Sigmoid colon (tissue), 7 donors: Measurements from ENCODE around the gene GRM5. TPM values are rescaled to one million over a fixed set of nuclear protein-coding genes. Genes with fewer than 3 reads are reported as not detected.
"Not testable (repeated sequence)": the region's sequence is repeated elsewhere in the genome, so short reads cannot be mapped to it uniquely, and the experiment has no call there.

Experiments used
- DNase-seq: peaks from one replicate; pipeline ENCODE4 v3.0.0-alpha.2; 2019
- H3K27ac ChIP-seq, 4 donors: fragments of 200-600 bp; sonication (generic); one replicate each; pipeline ENCODE4 v1.5.1; 2016 to 2019; ENCODE audit warnings: mild to moderate bottlenecking in 1 of 4
- H3K27me3 ChIP-seq, 3 donors: fragments of 200-600 bp; sonication (generic); one replicate each; pipeline ENCODE4 v1.5.1; 2019; ENCODE audit warnings: mild to moderate bottlenecking in 1 of 3
- H3K36me3 ChIP-seq, 4 donors: fragments of 200-600 bp; sonication (generic); one replicate each; pipeline ENCODE4 v1.5.1; 2016 to 2019
- H3K4me1 ChIP-seq, 4 donors: fragments of 200-600 bp; sonication (generic); one replicate each; pipeline ENCODE4 v1.5.1; 2017 to 2019
- H3K4me3 ChIP-seq, 4 donors: fragments of 200-600 bp; sonication (generic); one replicate each; pipeline ENCODE4 v1.5.1; 2017 to 2019; ENCODE audit warnings: mild to moderate bottlenecking in 2 of 4, moderate library complexity in 1 of 4
- H3K9me3 ChIP-seq, 4 donors: fragments of 200-600 bp in 3 of 4; sonication (generic) in 3 of 4; one replicate each; pipeline versions ENCODE4 v1.5.1 to v1.6.1; 2013 to 2019
- EP300 ChIP-seq, 4 donors: sonication (generic); formaldehyde crosslinking; IDR thresholded peaks; one replicate each; pipeline ENCODE4 v1.6.1; 2017; ENCODE audit warnings: antibody characterized with exemption in 4 of 4
- POLR2A ChIP-seq, 2 donors: fragments of 450-650 bp; IDR thresholded peaks; one replicate each; pipeline ENCODE4 v1.6.1; 2016; ENCODE audit warnings: antibody characterized with exemption in 2 of 2, mild to moderate bottlenecking in 2 of 2, moderate library complexity in 2 of 2
- POLR2AphosphoS5 ChIP-seq, 4 donors: sonication (generic); formaldehyde crosslinking; IDR thresholded peaks; one replicate each; pipeline ENCODE4 v1.6.1; 2017; ENCODE audit warnings: antibody characterized with exemption in 4 of 4
- WGBS, 2 donors: extraction: QIAGEN DNeasy Blood & Tissue Kit; methylation state at CpG; one replicate each; pipeline ENCODE4 v1.1.7; 2013; 5-methylcytosine and 5-hydroxymethylcytosine counted together
- intact Hi-C: fragments of 100-400 bp; cut with DNase I; formaldehyde crosslinking; loops from one replicate; pipeline ENCODE4 v1.15.1; 2023
- polyA plus RNA-seq, 3 donors: library from polyadenylated mRNA; stranded (reverse); fragments of 200-250 nt; gene quantifications; one replicate each; pipeline ENCODE4 v1.2.3, GENCODE V29; 2013
- total RNA-seq, 4 donors: library from RNA; depleted of rRNA; stranded (reverse); fragments of >200 nt; gene quantifications; one replicate each; pipeline ENCODE4 v1.1.0, GENCODE V29; 2016
- TF ChIP-seq, protein P1 (sequence below), 4 experiments: fragments of 450-650 bp in 3 of 4; fragments of 200-600 bp in 1 of 4; IDR thresholded peaks; one replicate each; pipeline ENCODE4 v1.5.1; 2016 to 2019; ENCODE audit warnings: antibody characterized with exemption in 4 of 4, mild to moderate bottlenecking in 3 of 4, moderate library complexity in 2 of 4
- donor health status: healthy with polysubstance abuse.
- donor health status: Bipolar disorder and iron deficiency.
- donor health status: healthy.

Gene GRM5
- total and polyA plus RNA-seq, 7 donors: under 0.01 to 0.49 TPM; not detected in 5

DNA sequence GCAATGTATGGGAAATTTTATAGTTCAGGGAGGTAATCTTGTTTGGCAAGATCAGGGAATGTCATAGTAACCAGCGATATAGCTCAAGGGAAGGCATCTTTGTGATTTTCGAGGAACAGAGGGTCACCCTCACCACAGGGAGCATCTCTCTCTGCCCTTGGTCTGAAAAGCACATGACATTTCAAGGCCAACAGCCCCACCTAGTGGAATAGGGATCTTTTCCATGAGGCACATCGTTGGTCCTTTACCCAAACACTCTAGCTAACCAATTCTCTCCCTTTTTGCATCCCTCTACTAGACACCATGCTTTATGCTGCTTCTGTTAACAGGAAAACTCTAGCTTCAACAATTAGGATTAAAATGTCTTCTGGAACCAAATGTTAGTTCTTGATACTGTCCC, 179.0 kb downstream of the GRM5 start:
- H3K4me1 ChIP-seq: no peaks in the 10 kb centered on the region
- no peaks in the 10 kb centered on the region for H3K36me3 ChIP-seq
- no peak overlapping the region for H3K4me3 ChIP-seq
- intact Hi-C loops: no loop called here
- H3K27ac ChIP-seq: no peak overlapping the region
- no peaks in the 10 kb centered on the region for H3K27me3 ChIP-seq
- 59 to 65% methylated on average over 3 of the region's 3 CpGs for WGBS, 2 donors
- DNase-seq: no peak
- peaks cover 0 to 2% (median 0%) of the 10 kb centered on the region in 4 donors for H3K9me3 ChIP-seq
- TF ChIP-seq EP300 (IDR thresholded peaks at IDR 0.05): no peak
- no peak for TF ChIP-seq POLR2AphosphoS5 (IDR thresholded peaks at IDR 0.05)
- TF ChIP-seq, protein P1, sequence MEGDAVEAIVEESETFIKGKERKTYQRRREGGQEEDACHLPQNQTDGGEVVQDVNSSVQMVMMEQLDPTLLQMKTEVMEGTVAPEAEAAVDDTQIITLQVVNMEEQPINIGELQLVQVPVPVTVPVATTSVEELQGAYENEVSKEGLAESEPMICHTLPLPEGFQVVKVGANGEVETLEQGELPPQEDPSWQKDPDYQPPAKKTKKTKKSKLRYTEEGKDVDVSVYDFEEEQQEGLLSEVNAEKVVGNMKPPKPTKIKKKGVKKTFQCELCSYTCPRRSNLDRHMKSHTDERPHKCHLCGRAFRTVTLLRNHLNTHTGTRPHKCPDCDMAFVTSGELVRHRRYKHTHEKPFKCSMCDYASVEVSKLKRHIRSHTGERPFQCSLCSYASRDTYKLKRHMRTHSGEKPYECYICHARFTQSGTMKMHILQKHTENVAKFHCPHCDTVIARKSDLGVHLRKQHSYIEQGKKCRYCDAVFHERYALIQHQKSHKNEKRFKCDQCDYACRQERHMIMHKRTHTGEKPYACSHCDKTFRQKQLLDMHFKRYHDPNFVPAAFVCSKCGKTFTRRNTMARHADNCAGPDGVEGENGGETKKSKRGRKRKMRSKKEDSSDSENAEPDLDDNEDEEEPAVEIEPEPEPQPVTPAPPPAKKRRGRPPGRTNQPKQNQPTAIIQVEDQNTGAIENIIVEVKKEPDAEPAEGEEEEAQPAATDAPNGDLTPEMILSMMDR (IDR thresholded peaks at IDR 0.05): no peak
- TF ChIP-seq POLR2A (IDR thresholded peaks at IDR 0.05): no peak

DNA sequence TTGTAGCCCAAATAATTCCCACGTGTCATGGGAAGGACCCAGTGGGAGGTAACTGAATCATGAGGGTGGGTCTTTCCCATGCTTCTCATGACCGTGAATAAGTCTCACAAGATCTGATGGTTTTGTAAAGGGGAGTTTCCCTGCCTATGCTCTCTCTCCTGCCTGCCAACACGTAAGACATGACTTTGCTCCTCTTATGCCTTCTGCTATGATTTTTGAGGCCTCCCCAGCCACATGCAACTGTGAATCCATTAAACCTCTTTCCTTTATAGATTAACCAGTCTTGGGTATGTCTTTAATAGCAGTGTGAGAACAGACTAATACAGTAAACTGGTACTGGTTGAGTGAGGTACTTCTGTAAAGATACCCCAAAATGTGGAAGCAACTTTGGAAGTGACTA, 183.0 kb downstream of the GRM5 start:
- H3K27me3 ChIP-seq, H3K27ac ChIP-seq, H3K9me3 ChIP-seq, H3K4me1 ChIP-seq, H3K4me3 ChIP-seq, DNase-seq, H3K36me3 ChIP-seq, intact Hi-C loops: not testable (repeated sequence)
- WGBS, 2 donors: 87 to 89% methylated on average over 3 of the region's 3 CpGs

GRCh38 chr11:88861618-88862017, 204.2 kb downstream of the GRM5 start:
- intact Hi-C loops: no loop called here
- Histone ChIP-seq H3K36me3 (no peaks in the 10 kb centered on the region), H3K27me3 (no peaks in the 10 kb centered on the region), H3K9me3 (no peaks in the 10 kb centered on the region), H3K4me1 (no peaks in the 10 kb centered on the region), H3K4me3 (no peak overlapping the region), H3K27ac (no peak overlapping the region)
- DNase-seq: no peak
- TF ChIP-seq, protein P1 (IDR thresholded peaks at IDR 0.05): no peak
- TF ChIP-seq POLR2A (IDR thresholded peaks at IDR 0.05): no peak
- no peak for TF ChIP-seq EP300 (IDR thresholded peaks at IDR 0.05)
- no peak for TF ChIP-seq POLR2AphosphoS5 (IDR thresholded peaks at IDR 0.05)

DNA sequence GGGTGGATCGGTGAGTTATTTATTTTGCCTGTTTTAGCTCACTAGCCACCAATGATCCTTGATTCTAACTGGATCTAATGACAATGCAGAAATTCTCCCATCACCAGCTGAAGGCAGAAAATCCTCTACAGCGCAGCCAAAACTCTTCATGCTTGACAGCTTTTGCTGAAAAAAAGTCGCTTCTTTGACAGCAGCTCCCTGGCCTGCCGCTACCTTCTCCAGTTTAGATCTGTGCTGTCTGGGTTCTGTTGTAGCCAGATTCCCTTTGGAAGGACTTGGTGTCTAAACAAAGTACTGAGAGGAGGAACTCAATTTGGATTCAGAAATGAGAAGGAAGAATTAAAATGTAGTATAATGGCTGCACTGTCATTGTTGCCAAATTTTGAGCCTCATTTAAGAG, 205.4 kb downstream of the GRM5 start:
- H3K4me1 ChIP-seq, H3K27ac ChIP-seq, H3K9me3 ChIP-seq, H3K36me3 ChIP-seq, H3K27me3 ChIP-seq, intact Hi-C loops, DNase-seq, H3K4me3 ChIP-seq: not testable (repeated sequence)
- 90 to 92% methylated on average over 4 of the region's 4 CpGs for WGBS, 2 donors

DNA sequence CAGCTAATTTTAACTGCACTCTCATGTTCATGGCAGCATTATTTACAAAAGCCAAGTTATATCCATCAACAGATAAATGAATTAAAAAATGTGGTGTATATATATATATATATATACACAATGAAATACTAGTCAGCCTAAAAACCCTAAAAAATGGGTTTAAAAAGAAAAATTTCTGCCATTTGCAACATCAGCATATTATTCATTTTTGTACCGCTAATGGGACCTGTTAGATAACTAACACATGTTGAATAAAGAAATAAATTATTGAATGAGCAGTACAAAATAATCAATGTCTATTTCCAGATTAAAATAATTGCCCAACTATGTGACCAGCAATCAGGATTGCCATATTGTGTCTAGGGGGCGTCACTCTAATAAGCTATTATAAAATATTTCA, 211.8 kb downstream of the GRM5 start:
- H3K36me3 ChIP-seq, H3K27me3 ChIP-seq, DNase-seq, H3K27ac ChIP-seq, H3K4me3 ChIP-seq, H3K4me1 ChIP-seq, intact Hi-C loops, H3K9me3 ChIP-seq: not testable (repeated sequence)
- WGBS, 2 donors: 91% methylated on average over 2 of the region's 2 CpGs

GRCh38 chr11:88851547-88851946, 214.2 kb downstream of the GRM5 start:
- DNase-seq, H3K4me1 ChIP-seq, H3K36me3 ChIP-seq, intact Hi-C loops, H3K27ac ChIP-seq, H3K27me3 ChIP-seq, H3K4me3 ChIP-seq, H3K9me3 ChIP-seq: not testable (repeated sequence)

DNA sequence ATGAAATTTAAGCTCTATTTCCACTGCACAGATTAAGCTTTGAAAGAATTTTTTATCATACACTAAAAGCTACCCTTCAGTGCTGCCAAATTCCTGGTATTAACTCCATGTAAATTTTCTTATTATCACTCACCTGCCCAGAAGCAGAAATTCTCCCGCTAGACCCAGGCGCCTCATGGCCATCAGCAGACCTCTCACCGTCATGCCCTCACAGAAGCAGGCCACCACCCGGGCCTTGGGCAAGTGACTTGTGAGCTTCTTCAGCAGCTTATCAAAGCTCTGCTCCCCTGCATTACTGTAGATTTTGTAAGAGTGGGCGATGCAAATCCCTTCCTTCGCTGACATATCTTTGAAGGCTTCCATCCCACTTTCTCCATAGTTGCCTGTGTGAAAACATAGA, 216.0 kb downstream of the GRM5 start:
- H3K27me3 ChIP-seq, H3K4me3 ChIP-seq, DNase-seq, H3K4me1 ChIP-seq, H3K27ac ChIP-seq, intact Hi-C loops, H3K36me3 ChIP-seq, H3K9me3 ChIP-seq: not testable (repeated sequence)
- WGBS, 2 donors: 96% methylated on average over 4 of the region's 6 CpGs

- no peaks in the 10 kb centered on the region for H3K36me3 ChIP-seq
- WGBS, 2 donors: 96 to 99% methylated on average over 1 of the region's 1 CpG
These were observed 216.4 kb downstream of the GRM5 start for GRCh38 chr11:88849368-88849767.

DNA sequence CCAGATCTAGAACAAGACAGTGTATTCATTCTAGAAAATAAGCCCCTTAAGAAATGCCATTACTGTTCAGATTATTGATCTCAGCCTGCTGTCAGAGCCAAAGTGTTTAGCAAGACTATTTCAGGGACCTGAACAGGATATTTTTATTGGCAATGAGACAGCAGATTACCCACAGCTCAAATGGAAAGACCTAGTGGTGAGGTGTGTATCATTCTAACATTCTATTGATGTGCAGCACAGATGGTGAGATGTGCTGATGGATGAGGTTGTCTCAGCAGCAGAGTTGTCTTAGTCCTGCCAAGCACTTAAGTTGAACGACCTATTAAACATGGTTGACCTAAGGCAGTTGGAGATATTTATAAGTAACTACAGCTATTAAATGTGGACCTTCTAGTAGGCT, 219.5 kb downstream of the GRM5 start:
- H3K27me3 ChIP-seq, H3K36me3 ChIP-seq, H3K27ac ChIP-seq, H3K4me1 ChIP-seq, intact Hi-C loops, H3K9me3 ChIP-seq, DNase-seq, H3K4me3 ChIP-seq: not testable (repeated sequence)
- WGBS, 2 donors: 46 to 59% methylated on average over 1 of the region's 1 CpG

More at GRCh38 chr11:88849368-88849767, 216.4 kb downstream of the GRM5 start:
- no peak overlapping the region for H3K4me3 ChIP-seq
- no peak overlapping the region for H3K27ac ChIP-seq
- DNase-seq: no peak
- H3K27me3 ChIP-seq: no peaks in the 10 kb centered on the region
- no peak for TF ChIP-seq POLR2AphosphoS5 (IDR thresholded peaks at IDR 0.05)
- no peak for TF ChIP-seq EP300 (IDR thresholded peaks at IDR 0.05)
- TF ChIP-seq, protein P1 (IDR thresholded peaks at IDR 0.05): no peak
- TF ChIP-seq POLR2A (IDR thresholded peaks at IDR 0.05): no peak
- no peaks in the 10 kb centered on the region for H3K4me1 ChIP-seq
- intact Hi-C loops: no loop called here
- no peaks in the 10 kb centered on the region for H3K9me3 ChIP-seq

GRCh38 chr11:88844941-88845340, 220.8 kb downstream of the GRM5 start:
- H3K36me3 ChIP-seq, H3K27ac ChIP-seq, DNase-seq, H3K4me1 ChIP-seq, H3K4me3 ChIP-seq, H3K27me3 ChIP-seq, H3K9me3 ChIP-seq, intact Hi-C loops: not testable (repeated sequence)
- 69 to 87% methylated on average over 3 of the region's 3 CpGs for WGBS, 2 donors
